GM10847 (cell line): ENCODE measurements around the gene GPR31.

ENCODE experiments used
- POLR2A ChIP-seq: IDR thresholded peaks from 2 replicates; pipeline ENCODE4 v1.6.1; 2011; ENCODE audit not compliant: insufficient read length; ENCODE audit errors: extremely low read depth

Gene GPR31

DNA sequence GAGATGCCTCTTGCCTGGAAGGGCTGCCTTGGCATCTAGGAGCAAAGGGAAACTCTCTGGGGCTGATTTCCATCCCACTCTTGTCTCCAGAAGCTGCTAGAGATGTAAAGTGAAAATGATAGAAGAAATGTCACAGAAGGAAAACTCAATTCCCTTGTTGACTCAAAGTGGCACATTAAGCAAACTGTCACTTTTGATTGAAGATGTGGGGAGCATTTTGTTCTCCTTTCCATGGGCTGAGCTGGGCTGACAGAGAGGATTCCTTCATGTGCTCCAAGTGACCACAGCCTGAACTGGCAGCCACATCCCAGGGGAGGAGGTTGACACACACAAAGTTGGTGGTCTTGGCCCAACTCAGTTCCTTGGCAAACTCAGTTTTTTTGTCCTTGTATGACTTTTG lies 9.8 kb downstream of the GPR31 start:
- no peak for TF ChIP-seq POLR2A

- no peak for TF ChIP-seq POLR2A
These were observed 10.8 kb downstream of the GPR31 start for GRCh38 chr6:167146977-167147376.

- no peak for TF ChIP-seq POLR2A
These were observed 11.6 kb downstream of the GPR31 start for GRCh38 chr6:167146135-167146534.

DNA sequence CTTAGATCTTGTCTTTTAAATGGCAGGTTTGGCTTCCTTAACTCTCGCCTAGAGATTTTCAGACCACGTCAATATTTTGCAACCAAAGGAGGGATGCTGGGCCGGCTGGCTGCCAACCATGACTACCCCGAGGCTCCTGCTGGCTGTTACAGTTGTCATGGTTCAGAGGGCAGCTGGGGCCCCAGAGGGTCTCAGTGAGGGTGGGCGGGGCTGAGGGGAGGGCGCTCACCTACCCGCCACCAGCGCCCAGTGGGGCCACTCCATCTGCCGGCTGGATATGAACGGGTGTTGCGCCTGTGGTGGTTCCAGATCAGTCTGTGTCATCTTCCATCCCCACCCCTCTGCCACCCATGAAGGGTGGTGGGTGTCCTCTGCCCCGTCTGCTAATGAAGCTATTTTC lies 12.3 kb downstream of the GPR31 start:
- TF ChIP-seq POLR2A: no peak

DNA sequence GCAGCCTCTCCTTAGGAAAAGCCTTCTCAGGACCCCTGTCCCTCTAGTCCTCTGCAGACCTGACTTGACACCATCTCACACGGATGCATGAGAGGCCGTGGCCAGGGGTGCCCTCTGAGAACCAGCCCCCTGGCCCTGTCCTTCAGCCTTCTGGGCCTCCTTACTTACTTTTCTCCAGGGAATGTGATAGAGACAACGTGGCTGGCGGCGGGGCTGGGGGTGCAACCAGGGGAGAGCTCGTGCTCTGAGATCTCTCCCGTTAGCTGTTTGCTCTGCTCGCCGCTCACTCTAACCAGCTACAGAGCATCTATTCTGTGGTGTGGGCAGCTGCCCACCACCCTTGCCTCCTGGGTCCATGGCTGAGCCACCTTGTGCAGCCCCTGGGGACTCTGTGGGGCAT lies 14.7 kb downstream of the GPR31 start:
- no peak for TF ChIP-seq POLR2A

DNA sequence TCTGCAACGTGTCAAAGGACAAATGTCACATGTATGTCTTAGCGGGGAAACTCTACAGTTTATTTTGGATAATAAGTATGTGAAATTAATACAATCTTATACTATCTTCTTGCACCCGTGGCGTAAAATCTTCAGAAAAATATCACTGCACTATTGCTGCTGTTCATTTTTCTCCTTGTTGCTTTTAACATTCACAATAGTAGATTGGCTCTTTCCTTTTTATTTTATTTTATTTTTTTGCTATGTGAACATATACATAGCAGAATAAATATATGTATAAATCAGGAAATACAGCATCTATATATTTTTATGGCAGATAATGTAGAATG lies 15.4 kb downstream of the GPR31 start:
- no peak for TF ChIP-seq POLR2A

GRCh38 chr6:167141667-167142432 lies 15.9 kb downstream of the GPR31 start:
- no peak for TF ChIP-seq POLR2A

GRCh38 chr6:167140589-167141474 lies 16.9 kb downstream of the GPR31 start:
- TF ChIP-seq POLR2A: no peak

- TF ChIP-seq POLR2A: no peak
These were observed 18.0 kb downstream of the GPR31 start for GRCh38 chr6:167139761-167140160.

DNA sequence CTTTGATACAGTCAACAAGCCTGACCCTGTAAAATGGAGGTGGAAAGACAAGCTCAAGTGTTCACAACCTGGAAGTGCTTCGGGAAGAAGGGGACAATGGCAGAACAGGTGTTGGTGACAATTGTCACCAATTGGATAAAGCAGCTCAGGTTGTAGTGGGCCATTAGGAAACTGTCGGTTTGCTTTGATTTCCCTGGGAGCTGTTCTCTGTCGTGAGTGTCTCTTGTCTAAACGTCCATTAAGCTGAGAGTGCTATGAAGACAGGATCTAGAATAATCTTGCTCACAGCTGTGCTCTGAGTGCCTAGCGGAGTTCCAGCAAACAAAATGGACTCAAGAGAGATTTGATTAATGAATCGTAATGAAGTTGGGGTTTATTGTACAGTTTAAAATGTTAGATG lies 19.9 kb downstream of the GPR31 start:
- no peak for TF ChIP-seq POLR2A

DNA sequence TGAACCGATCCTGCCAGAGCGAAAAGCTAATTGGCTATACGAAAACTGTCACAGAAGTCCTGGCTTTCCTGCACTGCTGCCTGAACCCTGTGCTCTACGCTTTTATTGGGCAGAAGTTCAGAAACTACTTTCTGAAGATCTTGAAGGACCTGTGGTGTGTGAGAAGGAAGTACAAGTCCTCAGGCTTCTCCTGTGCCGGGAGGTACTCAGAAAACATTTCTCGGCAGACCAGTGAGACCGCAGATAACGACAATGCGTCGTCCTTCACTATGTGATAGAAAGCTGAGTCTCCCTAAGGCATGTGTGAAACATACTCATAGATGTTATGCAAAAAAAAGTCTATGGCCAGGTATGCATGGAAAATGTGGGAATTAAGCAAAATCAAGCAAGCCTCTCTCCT lies 20.7 kb downstream of the GPR31 start:
- no peak for TF ChIP-seq POLR2A

DNA sequence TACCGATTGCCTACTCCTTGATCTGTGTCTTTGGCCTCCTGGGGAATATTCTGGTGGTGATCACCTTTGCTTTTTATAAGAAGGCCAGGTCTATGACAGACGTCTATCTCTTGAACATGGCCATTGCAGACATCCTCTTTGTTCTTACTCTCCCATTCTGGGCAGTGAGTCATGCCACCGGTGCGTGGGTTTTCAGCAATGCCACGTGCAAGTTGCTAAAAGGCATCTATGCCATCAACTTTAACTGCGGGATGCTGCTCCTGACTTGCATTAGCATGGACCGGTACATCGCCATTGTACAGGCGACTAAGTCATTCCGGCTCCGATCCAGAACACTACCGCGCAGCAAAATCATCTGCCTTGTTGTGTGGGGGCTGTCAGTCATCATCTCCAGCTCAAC lies 21.4 kb downstream of the GPR31 start:
- TF ChIP-seq POLR2A: no peak

GRCh38 chr6:167134448-167135328 lies 23.1 kb downstream of the GPR31 start:
- TF ChIP-seq POLR2A: no peak

- no peak for TF ChIP-seq POLR2A
These were observed 26.8 kb downstream of the GPR31 start for GRCh38 chr6:167130712-167131684.
